ENCODE data around the gene VPS51.
A peak's percentile ranks its signal among the peaks of the same experiment; 100 is the strongest.

VPS51 gene

GRCh38 chr11:65072631-65072966 is 23.4 kb upstream of the VPS51 start:
- no peak for DNase-seq (ENCODE audit: low spot score)

DNA sequence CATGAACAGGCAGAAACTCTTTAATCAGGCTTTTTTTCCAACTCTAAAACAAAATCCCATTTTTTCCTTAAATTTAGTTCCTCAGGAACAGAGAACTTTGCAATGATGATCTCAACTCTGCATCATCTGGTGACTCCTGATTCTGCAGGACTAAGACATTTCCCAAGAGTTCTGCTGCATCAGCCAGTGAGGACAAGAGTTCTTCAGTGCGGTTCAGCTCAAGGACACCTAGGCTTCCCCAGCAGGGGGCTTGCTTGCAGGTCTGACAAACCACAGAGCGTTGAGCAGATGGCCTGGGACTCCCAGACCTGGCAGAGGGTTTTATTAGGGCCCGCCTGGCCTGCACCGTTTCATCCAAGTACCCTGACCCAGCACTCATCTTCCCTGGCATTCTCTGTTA is 18.6 kb upstream of the VPS51 start:
- peak; percentile 51 for DNase-seq (ENCODE audit: low spot score)

- DNase-seq (ENCODE audit: low spot score) = peak; percentile 43
Observed at GRCh38 chr11:65078151-65078550, 17.9 kb upstream of the VPS51 start.

DNA sequence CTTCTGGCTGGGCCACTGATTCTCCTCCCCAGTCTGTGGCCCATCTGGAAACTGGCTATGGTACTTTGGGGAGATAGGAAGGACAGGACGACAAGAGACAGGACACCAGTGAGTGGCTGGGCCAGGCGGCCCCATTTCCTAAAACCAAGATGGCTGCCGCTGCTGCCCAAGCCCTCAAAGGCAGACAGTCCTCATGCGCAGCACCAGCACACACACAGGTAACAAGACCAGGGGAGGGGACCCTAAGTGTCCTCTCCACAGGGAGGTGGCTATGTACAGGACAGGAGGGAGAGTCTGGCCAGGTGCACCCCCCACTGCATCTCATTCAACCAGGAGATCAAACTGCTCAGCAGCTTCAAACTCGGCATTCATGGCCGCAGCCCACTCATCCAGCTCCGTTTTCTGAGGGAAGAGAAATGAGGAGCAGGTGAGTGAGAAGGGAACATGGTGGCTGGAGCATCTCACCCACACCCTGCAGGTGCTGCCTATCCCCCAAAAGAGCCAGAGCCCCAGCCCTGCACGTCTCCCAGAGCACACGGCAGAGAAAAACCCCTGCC is 17.1 kb upstream of the VPS51 start:
- DNase-seq (ENCODE audit: low spot score) = no peak

DNA sequence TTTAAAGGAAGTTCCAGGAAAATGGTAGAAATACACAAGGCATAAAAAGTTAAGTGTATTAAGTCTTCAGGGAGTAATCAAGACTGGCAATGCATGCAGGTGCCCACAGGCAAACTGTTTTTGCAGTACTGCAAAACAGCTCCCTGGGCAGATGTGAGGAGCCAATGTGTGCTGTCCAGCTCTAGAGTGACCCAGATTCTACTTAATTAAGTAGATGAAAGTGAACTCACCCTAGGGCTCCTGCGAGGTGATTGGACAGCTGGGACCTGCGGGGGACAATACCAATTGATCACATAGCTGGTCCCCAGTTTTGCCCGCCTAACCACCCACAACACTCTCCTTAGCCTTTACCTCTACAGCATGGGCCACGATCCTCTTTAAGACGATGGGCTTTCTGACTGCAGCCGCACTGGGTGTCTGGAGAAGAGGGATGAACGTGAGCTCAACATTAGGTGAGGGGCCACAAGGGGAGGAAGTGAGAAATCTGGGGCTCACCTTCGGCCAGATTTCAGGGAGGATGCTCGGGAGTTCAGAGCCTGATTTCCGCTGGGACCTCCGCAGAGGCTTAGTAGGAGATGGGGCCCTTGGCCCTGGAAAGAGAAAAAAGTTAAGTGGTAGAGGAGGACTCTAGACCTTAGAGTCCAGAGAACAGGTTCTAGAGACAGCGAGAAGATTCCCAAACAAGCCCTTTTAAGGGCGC is 12.7 kb upstream of the VPS51 start:
- peak; percentile 59 for DNase-seq (ENCODE audit: low spot score)

DNA sequence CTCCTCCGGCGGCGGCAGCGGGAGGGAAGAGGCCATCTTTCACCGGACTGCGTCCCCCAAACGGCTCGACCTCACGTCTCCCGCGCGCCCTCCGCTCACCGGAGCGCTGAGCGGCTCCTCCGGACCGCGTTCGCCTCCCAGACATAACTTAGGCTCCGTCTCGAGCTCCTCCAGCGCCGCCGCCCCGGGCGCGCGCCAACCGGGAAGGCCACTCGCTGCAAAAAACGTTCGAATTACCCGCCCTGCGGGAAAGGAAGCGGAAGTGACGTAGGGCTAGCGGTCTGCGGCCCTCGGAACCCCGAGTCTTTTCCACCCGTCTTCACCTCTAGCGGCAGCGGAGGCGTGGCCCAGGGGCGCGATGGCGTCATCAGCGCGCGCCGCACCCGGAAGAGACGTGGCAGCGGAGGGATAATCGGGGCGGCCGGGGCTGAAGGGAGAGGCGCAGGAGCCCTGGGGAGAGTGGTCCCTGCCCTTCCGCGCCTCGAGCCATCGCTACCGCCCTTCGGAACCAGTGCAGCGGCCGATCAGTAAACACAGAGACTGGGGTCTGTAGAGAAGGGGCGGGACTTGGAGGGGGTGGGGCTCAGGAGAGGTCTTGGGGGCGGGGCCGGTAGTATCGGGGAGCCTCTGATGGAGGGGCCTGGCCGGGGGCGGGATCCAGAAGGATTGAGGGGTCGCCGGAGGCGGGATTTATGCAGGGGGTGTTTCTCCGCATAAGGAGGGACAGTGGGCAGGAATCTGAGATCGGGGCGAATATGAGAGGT is 12.0 kb upstream of the VPS51 start, which contains the start of the genes CDCA5 and ZFPL1:
CDCA5 (minus strand) TSS at position 207 of the 764 bp plus-strand sequence; CDS start at position 145, 62 bp downstream.
ZFPL1 (plus strand) TSS at position 389 of the 764 bp plus-strand sequence. CDS start 477 bp downstream, outside the sequence.
- DNase-seq (ENCODE audit: low spot score) = peak; percentile 96

GRCh38 chr11:65084598-65085375 is 11.2 kb upstream of the VPS51 start:
- no peak for DNase-seq (ENCODE audit: low spot score)

GRCh38 chr11:65085446-65085845 is 10.6 kb upstream of the VPS51 start:
- DNase-seq (ENCODE audit: low spot score) = no peak

DNA sequence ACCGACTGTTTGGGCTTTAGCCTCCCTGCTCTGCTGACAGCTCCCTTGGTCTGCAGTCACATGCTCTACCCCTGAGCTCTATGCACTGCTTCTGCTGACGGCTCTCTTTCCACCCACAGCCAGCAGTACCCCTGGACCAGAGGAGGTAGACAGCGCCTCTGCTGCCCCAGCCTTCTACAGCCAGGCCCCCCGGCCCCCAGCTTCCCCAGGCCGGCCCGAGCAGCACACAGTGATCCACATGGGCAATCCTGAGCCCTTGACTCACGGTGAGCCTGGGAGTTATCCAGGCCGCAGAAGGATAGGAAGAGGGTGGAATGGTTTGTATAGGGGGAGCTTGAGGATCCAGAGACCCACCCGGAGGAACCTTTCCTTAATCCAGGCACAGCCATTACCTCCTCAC is 9.2 kb upstream of the VPS51 start:
- DNase-seq (ENCODE audit: low spot score) = no peak

- no peak for DNase-seq (ENCODE audit: low spot score)
Observed at GRCh38 chr11:65087216-65087615, 8.8 kb upstream of the VPS51 start.

DNA sequence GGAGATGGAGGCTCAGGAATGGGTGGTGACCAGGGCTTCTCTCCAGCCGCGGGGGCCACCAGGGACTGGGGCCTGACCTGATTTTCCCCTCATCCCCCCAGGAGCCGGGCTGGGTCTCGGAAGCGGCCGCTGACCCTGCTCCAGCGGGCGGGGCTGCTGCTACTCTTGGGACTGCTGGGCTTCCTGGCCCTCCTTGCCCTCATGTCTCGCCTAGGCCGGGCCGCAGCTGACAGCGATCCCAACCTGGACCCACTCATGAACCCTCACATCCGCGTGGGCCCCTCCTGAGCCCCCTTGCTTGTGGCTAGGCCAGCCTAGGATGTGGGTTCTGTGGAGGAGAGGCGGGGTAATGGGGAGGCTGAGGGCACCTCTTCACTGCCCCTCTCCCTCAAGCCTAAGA is 8.2 kb upstream of the VPS51 start:
- DNase-seq (ENCODE audit: low spot score) = no peak

DNA sequence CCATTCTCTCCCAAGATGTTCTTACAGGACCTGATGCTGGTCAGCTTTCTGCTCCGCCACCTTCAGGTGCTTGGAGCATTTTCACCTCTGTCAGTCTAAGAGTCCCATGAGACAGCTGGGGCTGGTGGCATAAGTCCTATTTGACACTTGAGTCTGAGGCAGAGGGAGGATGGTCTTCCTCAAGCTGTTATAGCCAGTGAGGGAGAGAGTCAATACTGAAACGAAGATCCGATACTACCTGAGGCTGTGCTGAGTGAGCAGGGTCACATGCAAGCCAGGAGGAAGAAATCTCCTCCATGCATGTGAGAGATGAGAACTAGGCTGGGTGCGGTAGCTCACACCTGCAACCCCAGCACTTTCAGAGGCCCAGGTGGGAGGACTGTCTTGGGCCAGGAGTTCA is 6.4 kb upstream of the VPS51 start:
- no peak for DNase-seq (ENCODE audit: low spot score)

- DNase-seq (ENCODE audit: low spot score) = no peak
Observed at GRCh38 chr11:65090628-65091027, 5.4 kb upstream of the VPS51 start.

DNA sequence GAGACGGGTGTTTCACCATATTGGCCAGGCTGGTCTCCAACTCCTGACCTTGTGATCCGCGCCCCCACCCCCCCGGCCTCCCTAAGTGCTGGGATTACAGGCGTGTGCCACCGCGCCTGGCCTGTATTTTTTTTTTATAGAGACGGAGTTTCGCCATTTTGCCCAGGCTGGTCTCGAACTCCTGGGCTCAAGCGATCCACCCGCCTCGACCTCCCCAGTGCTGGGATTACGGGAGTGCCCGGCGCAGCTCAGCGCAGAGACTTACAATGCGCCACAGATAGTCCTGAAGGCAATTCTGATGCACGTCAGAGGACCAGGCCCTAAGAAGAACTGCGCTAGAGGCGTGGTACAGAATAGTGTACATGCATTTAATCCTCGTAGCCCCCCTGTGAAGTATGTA is 587 bp upstream of the VPS51 start:
- no peak for DNase-seq (ENCODE audit: low spot score)

DNA sequence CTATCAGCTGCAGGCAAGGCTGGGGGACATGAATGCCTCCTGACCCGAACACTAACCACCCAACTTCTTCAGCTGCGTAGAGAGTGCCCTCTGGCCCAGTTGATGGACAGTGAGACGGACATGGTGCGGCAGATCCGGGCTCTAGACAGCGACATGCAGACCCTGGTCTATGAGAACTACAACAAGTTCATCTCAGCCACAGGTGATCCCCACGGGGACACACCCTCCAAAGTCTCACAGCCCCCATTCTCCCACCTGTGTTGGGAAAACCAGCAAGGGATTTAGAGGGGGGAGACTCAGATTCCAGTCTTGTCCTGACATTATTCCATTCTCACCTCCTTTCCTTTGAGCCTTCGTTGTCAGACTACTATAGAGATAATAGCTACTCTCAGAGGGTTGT is 912 bp downstream of the VPS51 start:
- no peak for DNase-seq (ENCODE audit: low spot score)

GRCh38 chr11:65100674-65101350 is 4.8 kb downstream of the VPS51 start:
- DNase-seq (ENCODE audit: low spot score) = no peak

GRCh38 chr11:65102142-65103095 is 6.4 kb downstream of the VPS51 start:
- no peak for DNase-seq (ENCODE audit: low spot score)

GRCh38 chr11:65103476-65103875 is 7.5 kb downstream of the VPS51 start:
- no peak for DNase-seq (ENCODE audit: low spot score)

DNA sequence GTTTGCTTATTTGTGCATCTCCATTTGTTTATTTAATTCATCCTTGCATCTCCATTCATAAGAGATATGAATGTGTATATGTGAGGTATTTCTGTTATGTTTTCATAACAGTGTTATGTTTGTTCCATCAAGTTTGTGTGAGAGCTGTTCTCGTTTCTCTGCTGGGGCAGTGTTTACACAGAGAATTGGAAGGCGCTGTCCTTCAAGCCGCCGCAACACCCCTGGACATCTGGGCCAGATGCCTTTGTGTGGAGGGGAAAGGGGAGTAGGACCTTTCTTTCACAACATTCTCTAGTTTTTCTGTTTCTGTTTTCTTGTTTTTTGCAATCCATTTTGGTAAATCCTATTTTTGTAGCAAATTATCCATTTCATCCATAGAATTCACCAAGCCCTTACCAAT is 8.6 kb downstream of the VPS51 start:
- DNase-seq (ENCODE audit: low spot score) = no peak

DNA sequence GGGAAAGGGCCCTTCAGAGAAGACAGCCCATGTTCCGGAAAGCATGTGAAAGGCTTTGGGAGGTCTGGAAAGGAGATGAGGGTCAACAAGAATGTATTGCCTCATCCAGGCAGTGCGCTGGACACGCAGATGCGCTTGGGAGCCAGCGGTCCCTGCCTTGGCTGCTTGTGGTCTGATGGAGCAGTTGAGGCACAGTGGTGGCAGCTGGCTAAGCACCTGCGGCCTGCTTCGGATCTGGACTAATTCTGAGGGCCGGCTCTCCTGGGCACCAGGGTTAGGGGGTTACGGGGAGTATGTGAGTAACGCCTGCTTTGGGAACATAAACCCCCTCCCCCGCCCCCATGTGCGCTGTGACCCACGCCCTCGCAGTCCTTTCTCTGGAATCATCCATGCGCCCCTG is 11.1 kb downstream of the VPS51 start:
- DNase-seq (ENCODE audit: low spot score) = no peak
